B cell (primary cell): ENCODE results near the gene ASTN2. TPM values are rescaled to one million over a fixed set of nuclear protein-coding genes. Genes with fewer than 3 reads are reported as not detected.

Experiments
- ATAC-seq: fragments of 200-7000 bp; cut with Tn5 transposase; one replicate; pipeline ENCODE4 v1.10.0; 2021; ENCODE audit warnings: low read depth, mild to moderate bottlenecking, moderate number of reproducible peaks, moderate library complexity
- CTCF ChIA-PET: fragments of 350-600 bp; sonication (Branson Sonifier 250); formaldehyde crosslinking; loops from one replicate; lab custom pipeline; 2021; ENCODE audit warnings: antibody characterized with exemption, inconsistent platforms; lab: Charles Lee
- POLR2A ChIA-PET: fragments of 350-600 bp; sonication (Branson Sonifier 250); formaldehyde crosslinking; loops from one replicate; lab custom pipeline; 2021; ENCODE audit warnings: antibody characterized with exemption; lab: Charles Lee
- DNase-seq: peaks from one replicate; pipeline ENCODE4 v3.0.0; 2013
- H2AFZ ChIP-seq: 2 replicates; pipeline ENCODE4 v1.6.1; 2012; ENCODE audit warnings: mild to moderate bottlenecking, low read depth, low read length; ENCODE audit not compliant: insufficient read depth, poor library complexity, severe bottlenecking
- H3K27ac ChIP-seq, 2 donors: 1 replicate in 1 of 2; 2 replicates in 1 of 2; pipeline ENCODE4 v1.5.1; 2012 to 2013; ENCODE audit warnings: low read length in 2 of 2, mild to moderate bottlenecking in 2 of 2, moderate library complexity in 1 of 2
- H3K27me3 ChIP-seq, 4 experiments: fragments of 200-600 bp in 1 of 4; sonication (generic) in 1 of 4; replicated peaks in 1 of 4; 1 replicate in 2 of 4; 2 replicates in 2 of 4; pipeline versions ENCODE4 v1.6.1 to v1.7.0; 2013 to 2016; ENCODE audit warnings: low read length in 3 of 4, mild to moderate bottlenecking in 2 of 4, mixed read lengths in 1 of 4, moderate library complexity in 1 of 4; ENCODE audit not compliant: insufficient read depth in 4 of 4, control insufficient read depth in 3 of 4; ENCODE audit errors: control extremely low read depth in 1 of 4
- H3K36me3 ChIP-seq, 2 experiments: replicated peaks in 1 of 2; 1 replicate in 1 of 2; 2 replicates in 1 of 2; pipeline versions ENCODE4 v1.6.1 to v1.7.1; 2013; ENCODE audit warnings: low read length in 1 of 2; ENCODE audit not compliant: insufficient read depth in 2 of 2, control insufficient read depth in 1 of 2; ENCODE audit errors: control extremely low read depth in 1 of 2, extremely low read depth in 1 of 2
- H3K4me1 ChIP-seq, 2 donors: fragments of 200-600 bp in 1 of 2; sonication (generic) in 1 of 2; 1 replicate in 1 of 2; 2 replicates in 1 of 2; pipeline versions ENCODE4 v1.5.1 to v1.6.1; 2013 to 2017; ENCODE audit warnings: low read length in 2 of 2; ENCODE audit not compliant: control insufficient read depth in 2 of 2, insufficient read depth in 2 of 2
- H3K4me2 ChIP-seq: replicated peaks from 2 replicates; pipeline ENCODE3; 2012; ENCODE audit warnings: mild to moderate bottlenecking, low read depth, low read length; ENCODE audit not compliant: poor library complexity, severe bottlenecking
- H3K4me3 ChIP-seq, 5 experiments: fragments of 200-600 bp in 1 of 5; sonication (generic) in 1 of 5; 1 replicate in 3 of 5; 2 replicates in 2 of 5; pipeline versions ENCODE4 v1.5.1 to v1.7.0; 2011 to 2016; ENCODE audit warnings: low read length in 4 of 5, mild to moderate bottlenecking in 4 of 5, low read depth in 2 of 5, control low read depth in 1 of 5, moderate library complexity in 1 of 5; ENCODE audit not compliant: insufficient read depth in 1 of 5; ENCODE audit errors: control extremely low read depth in 1 of 5, extremely low read depth in 1 of 5
- H3K79me2 ChIP-seq: fragments of 200-600 bp; sonication (generic); one replicate; pipeline ENCODE4 v1.6.0; 2016; ENCODE audit warnings: low read length; ENCODE audit not compliant: control insufficient read depth, insufficient read depth
- H3K9ac ChIP-seq: fragments of 200-600 bp; sonication (generic); 2 replicates; pipeline ENCODE4 v1.6.1; 2017; ENCODE audit warnings: mild to moderate bottlenecking, low read length, moderate library complexity
- H3K9me3 ChIP-seq, 3 donors: one replicate each; pipeline versions ENCODE4 v1.6.1 to v1.7.1; 2013; ENCODE audit warnings: low read length in 2 of 3; ENCODE audit not compliant: control insufficient read depth in 2 of 3, insufficient read depth in 1 of 3; ENCODE audit errors: control extremely low read depth in 1 of 3
- H4K20me1 ChIP-seq: 2 replicates; pipeline ENCODE4 v1.6.0; 2012; ENCODE audit warnings: mild to moderate bottlenecking, low read length; ENCODE audit not compliant: insufficient read depth, control insufficient read depth, poor library complexity, severe bottlenecking
- H3K27ac Mint-ChIP-seq: one replicate; pipeline ENCODE4 v1.8.0; 2021; ENCODE audit warnings: mixed read lengths
- H3K27me3 Mint-ChIP-seq: one replicate; pipeline ENCODE4 v1.8.0; 2021; ENCODE audit warnings: mixed read lengths
- H3K4me1 Mint-ChIP-seq: one replicate; pipeline ENCODE4 v1.8.0; 2021; ENCODE audit warnings: mixed read lengths
- H3K4me3 Mint-ChIP-seq: one replicate; pipeline ENCODE4 v1.8.0; 2021; ENCODE audit warnings: mixed read lengths
- H3K9me3 Mint-ChIP-seq: one replicate; pipeline ENCODE4 v1.8.0; 2022; ENCODE audit warnings: mixed read lengths; ENCODE audit not compliant: insufficient read depth
- EZH2 ChIP-seq: IDR thresholded peaks from 2 replicates; pipeline ENCODE4 v1.6.1; 2012; ENCODE audit warnings: borderline replicate concordance, low read depth, mild to moderate bottlenecking, moderate library complexity, low read length; ENCODE audit not compliant: insufficient read depth, poor library complexity, severe bottlenecking
- WGBS: methylation state at CpG from one replicate; pipeline ENCODE4 v1.1.5; 2013; ENCODE audit warnings: missing lambda C conversion rate; ENCODE audit not compliant: insufficient coverage; 5-methylcytosine and 5-hydroxymethylcytosine counted together
- intact Hi-C: fragments of 100-400 bp; cut with micrococcal nuclease; formaldehyde crosslinking; loops from one replicate; pipeline ENCODE4 v1.10.0; 2022
- polyA plus RNA-seq: library from polyadenylated mRNA; depleted of rRNA; stranded (reverse); fragments of >200 nt; gene quantifications from 2 replicates; pipeline ENCODE4 v1.2.3, GENCODE V29; 2012
- total RNA-seq, 2 donors: library from RNA; stranded (reverse); fragments of 120-200 nt in 1 of 2; gene quantifications; 1 replicate in 1 of 2; 2 replicates in 1 of 2; pipeline versions ENCODE4 v1.2.3 to v1.2.4, GENCODE V29; 2013 to 2022
- TF ChIP-seq, protein P1 (sequence below): fragments of 200-600 bp; IDR thresholded peaks from one replicate; pipeline ENCODE4 v1.8.0; 2022; ENCODE audit warnings: antibody characterized with exemption, mild to moderate bottlenecking

Gene ASTN2
- total and polyA plus RNA-seq, 2 donors (not counting 1 experiment from before 2014, with no cell fraction given), result 1.2 to 3.6 TPM

- Histone ChIP-seq H3K4me1 (no peaks in the 10 kb centered on the region), H2AFZ (no peak overlapping the region), H3K4me3 (no peak overlapping the region), H3K4me2 (no peak overlapping the region), H4K20me1 (no peaks in the 10 kb centered on the region), H3K27ac (no peak overlapping the region), H3K79me2 (no peaks in the 10 kb centered on the region), H3K9ac (no peak overlapping the region), H3K27me3 (no peaks in the 10 kb centered on the region), H3K36me3 (no peaks in the 10 kb centered on the region), H3K9me3 (no peaks in the 10 kb centered on the region)
- Mint-ChIP-seq H3K4me1 (no peaks in the 10 kb centered on the region), H3K9me3 (peaks cover 4% of the 10 kb centered on the region), H3K27me3 (no peaks in the 10 kb centered on the region), H3K27ac (no peak overlapping the region), H3K4me3 (no peak overlapping the region)
- ChIA-PET CTCF (no interaction called here), POLR2A (no interaction called here)
- ATAC-seq, result no peak
- intact Hi-C loops, result no loop called here
- TF ChIP-seq EZH2, result no peak
- TF ChIP-seq, protein P1, sequence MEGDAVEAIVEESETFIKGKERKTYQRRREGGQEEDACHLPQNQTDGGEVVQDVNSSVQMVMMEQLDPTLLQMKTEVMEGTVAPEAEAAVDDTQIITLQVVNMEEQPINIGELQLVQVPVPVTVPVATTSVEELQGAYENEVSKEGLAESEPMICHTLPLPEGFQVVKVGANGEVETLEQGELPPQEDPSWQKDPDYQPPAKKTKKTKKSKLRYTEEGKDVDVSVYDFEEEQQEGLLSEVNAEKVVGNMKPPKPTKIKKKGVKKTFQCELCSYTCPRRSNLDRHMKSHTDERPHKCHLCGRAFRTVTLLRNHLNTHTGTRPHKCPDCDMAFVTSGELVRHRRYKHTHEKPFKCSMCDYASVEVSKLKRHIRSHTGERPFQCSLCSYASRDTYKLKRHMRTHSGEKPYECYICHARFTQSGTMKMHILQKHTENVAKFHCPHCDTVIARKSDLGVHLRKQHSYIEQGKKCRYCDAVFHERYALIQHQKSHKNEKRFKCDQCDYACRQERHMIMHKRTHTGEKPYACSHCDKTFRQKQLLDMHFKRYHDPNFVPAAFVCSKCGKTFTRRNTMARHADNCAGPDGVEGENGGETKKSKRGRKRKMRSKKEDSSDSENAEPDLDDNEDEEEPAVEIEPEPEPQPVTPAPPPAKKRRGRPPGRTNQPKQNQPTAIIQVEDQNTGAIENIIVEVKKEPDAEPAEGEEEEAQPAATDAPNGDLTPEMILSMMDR, result no peak
- no peak for DNase-seq
- WGBS, result no CpG with 5 or more reads among the region's 2 CpGs
Measured at GRCh38 chr9:117392992-117393391, 21.9 kb downstream of the ASTN2 start.

- ChIA-PET POLR2A (no interaction called here), CTCF (no interaction called here)
- Mint-ChIP-seq H3K27me3 (no peaks in the 10 kb centered on the region), H3K27ac (no peak overlapping the region), H3K4me3 (no peak overlapping the region), H3K4me1 (no peaks in the 10 kb centered on the region), H3K9me3 (peaks cover 4% of the 10 kb centered on the region)
- Histone ChIP-seq H3K4me3 (no peak overlapping the region), H2AFZ (no peak overlapping the region), H3K4me1 (no peaks in the 10 kb centered on the region), H3K9me3 (no peaks in the 10 kb centered on the region), H4K20me1 (no peaks in the 10 kb centered on the region), H3K79me2 (no peaks in the 10 kb centered on the region), H3K27ac (no peak overlapping the region), H3K4me2 (no peak overlapping the region), H3K27me3 (no peaks in the 10 kb centered on the region), H3K36me3 (no peaks in the 10 kb centered on the region), H3K9ac (no peak overlapping the region)
- no peak for ATAC-seq
- TF ChIP-seq EZH2, result no peak
- TF ChIP-seq, protein P1, result no peak
- intact Hi-C loops, result no loop called here
- no peak for DNase-seq
- 67% methylated on average over 2 of the region's 3 CpGs for WGBS
Measured at GRCh38 chr9:117387422-117387821, 27.4 kb downstream of the ASTN2 start.
